HG03457 (cell line): Measurements from ENCODE around the gene PCNT.
"Not testable (repeated sequence)": the region's sequence is repeated elsewhere in the genome, so short reads cannot be mapped to it uniquely, and the experiment has no call there.

ENCODE experiments used
- ATAC-seq: cut with Tn5 transposase; IDR thresholded peaks from one replicate; pipeline ENCODE4 v1.9.1; 2021; ENCODE audit warnings: moderate number of reproducible peaks; ENCODE audit not compliant: unreplicated experiment

PCNT gene

DNA sequence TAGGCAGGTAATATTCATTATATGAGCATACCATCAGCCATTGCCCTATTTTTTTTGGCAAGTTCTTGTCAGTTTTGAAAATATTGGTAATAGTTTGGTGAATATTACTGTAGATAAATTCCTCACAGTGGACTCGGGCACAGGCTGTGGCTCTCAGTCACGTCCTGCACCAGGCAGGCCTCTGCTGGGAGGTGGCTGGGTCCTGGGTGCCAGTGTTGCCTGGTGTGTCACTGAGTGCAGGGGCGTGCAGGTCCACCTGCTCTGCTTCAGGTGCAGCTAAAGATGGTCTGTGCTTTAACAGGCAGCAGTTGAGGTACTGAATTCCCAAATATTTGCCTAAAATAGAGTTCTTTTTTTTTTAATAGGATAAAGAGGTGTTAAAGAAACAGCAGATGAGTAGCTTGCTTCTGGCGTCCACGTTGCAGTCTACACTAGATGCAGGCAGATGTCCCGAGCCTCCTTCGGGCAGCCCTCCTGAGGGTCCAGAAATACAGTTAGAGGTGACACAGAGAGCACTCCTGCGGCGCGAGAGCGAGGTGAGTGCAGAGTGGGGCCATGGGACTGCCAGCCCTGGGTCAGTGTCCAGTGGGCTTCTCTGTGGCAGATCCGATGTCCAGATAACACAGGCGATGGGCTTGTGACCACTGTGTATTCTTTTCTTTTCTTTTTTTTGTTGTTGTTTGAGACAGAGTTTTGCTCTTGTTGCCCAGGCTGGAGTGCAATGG lies 77.4 kb downstream of the PCNT start:
- ATAC-seq: no peak

- ATAC-seq: no peak
These were observed 78.5 kb downstream of the PCNT start for GRCh38 chr21:46402421-46402820.

- not testable (repeated sequence) for ATAC-seq
These were observed 79.4 kb downstream of the PCNT start for GRCh38 chr21:46403234-46403811.

DNA sequence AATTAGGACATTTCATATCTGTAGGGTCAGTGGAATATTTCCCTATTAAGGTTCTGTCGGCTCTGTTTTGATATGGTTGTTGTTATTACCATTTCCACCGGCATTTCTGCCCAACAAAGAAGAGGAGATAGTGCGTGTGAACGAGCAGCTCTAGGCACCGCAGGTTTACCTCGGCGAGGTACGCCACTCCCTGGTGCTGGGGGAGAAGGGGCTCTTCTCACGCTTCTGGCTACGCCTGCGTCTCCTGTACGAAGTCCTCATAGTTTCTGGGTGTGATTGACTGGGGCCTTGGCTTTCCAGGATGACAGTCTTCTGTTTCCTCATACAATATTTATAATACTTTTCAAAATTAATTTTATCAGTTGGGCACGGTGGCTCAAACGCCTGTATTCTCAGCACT lies 80.3 kb downstream of the PCNT start:
- ATAC-seq: no peak

DNA sequence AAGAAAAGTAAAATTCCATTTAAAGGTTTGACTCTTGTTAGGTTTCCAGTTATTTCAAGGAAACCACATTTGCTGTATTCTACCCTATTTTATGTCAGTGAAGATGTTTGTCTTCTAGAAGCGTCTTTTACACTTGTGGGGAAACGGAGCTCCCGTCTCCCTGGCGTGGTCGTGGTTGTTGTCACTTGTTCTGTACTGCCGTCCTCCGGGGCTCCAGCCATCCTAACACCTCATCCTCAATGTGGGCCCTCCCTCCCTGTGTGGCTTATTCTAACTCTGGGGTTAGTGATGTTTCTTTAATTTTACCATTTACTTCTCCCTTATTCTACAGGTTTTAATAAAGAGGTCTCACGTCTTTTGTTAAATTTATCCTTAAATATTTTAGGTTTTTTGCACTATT lies 82.0 kb downstream of the PCNT start:
- no peak for ATAC-seq

DNA sequence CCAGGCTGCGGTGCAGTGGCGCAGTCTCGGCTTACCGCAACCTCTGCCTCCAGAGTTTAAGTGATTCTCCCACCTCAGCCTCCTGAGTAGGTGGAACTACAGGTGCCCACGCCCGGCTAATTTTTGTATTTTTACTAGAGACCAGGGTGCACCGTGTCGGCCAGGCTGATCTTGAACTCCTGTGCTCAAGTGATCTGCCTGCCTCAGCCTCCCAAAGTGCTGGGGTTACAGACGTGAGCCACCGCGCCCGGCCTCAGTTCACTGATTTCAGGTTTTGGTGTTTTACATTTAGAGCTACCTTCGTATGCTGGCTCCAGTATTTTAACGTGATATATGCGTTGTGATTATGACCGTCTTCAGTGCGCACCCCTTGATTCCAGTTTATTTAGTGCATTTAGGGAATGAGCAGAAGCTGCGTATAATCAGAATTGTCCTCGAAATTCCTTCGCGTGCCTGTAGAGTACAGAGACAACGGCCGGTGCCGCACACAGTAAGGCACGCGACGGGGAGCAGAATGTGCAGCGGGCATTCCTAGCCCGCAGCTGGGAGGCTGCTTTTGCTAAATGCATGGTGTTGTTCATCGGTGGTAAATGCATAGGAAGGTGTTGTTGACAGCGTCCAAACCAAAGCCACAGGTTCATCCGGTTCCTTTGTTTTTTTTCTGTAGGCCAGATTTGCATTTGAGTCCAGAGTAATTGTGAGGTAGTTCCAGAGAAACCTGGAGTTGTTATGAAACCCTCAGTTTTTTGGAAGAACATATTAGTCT lies 85.9 kb downstream of the PCNT start:
- no peak for ATAC-seq

- ATAC-seq: no peak
These were observed 86.6 kb downstream of the PCNT start for GRCh38 chr21:46410516-46410915.

- no peak for ATAC-seq
These were observed 87.3 kb downstream of the PCNT start for GRCh38 chr21:46411236-46411635.

- no peak for ATAC-seq
These were observed 87.7 kb downstream of the PCNT start for GRCh38 chr21:46411691-46412090.

- no peak for ATAC-seq
These were observed 88.8 kb downstream of the PCNT start for GRCh38 chr21:46412521-46413364.

GRCh38 chr21:46413365-46413696 lies 89.4 kb downstream of the PCNT start:
- no peak for ATAC-seq

GRCh38 chr21:46414965-46415275 lies 91.0 kb downstream of the PCNT start:
- no peak for ATAC-seq

DNA sequence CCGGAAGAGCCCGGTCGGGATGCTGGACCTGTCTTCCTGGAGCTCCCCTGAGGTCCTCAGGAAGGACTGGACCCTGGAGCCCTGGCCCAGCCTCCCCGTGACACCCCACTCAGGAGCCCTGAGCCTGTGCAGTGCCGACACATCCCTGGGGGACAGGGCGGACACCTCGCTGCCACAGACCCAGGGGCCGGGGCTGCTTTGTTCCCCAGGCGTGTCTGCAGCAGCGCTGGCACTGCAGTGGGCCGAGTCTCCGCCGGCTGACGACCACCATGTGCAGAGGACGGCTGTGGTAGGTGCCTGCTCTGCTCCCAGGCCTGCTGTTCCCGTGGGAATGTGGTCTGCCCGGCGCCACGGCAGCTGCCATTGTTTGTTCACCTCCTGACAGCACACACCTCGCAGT lies 92.6 kb downstream of the PCNT start:
- ATAC-seq: no peak

- ATAC-seq: no peak
These were observed 94.5 kb downstream of the PCNT start for GRCh38 chr21:46418265-46418946.

GRCh38 chr21:46420241-46421190 lies 96.6 kb downstream of the PCNT start:
- ATAC-seq: no peak

- no peak for ATAC-seq
These were observed 97.3 kb downstream of the PCNT start for GRCh38 chr21:46421191-46421750.

DNA sequence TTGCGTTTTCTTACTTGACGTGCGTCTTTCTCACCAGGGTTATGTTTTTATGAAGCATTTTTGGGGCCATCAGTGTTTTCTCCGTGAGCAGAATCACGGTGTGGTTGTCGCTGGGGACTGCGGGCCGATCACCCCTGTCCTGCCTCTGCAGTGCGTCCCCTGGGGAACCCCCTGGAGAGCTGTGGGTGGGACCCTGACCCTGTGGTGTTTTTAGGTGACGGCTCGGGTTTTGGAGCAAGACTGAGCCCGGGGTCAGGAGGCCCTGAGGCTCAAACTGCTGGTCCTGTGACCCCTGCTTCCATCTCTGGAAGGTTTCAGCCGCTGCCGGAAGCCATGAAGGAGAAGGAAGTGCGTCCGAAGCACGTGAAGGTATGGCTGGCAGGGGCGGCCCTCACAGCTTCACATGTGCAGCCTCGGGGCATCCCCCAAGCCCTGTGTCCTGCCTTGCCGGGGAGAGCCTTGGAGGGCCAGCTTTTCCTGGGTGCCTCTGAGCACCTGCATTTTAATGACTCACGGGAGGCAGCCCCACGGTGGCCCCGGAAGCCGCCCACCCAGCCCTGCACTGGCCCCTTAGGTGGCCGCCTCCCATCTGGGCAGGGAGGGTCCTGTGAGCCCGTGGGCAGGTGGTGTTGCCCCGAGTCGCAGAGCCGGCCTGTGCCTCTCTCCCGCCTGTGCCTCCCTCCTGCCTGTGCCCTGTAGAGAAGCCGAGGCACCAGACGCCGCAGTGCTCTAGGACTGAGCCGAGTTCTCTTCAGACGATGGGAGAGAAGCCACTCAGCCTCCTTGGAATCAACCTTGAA lies 98.0 kb downstream of the PCNT start:
- no peak for ATAC-seq

DNA sequence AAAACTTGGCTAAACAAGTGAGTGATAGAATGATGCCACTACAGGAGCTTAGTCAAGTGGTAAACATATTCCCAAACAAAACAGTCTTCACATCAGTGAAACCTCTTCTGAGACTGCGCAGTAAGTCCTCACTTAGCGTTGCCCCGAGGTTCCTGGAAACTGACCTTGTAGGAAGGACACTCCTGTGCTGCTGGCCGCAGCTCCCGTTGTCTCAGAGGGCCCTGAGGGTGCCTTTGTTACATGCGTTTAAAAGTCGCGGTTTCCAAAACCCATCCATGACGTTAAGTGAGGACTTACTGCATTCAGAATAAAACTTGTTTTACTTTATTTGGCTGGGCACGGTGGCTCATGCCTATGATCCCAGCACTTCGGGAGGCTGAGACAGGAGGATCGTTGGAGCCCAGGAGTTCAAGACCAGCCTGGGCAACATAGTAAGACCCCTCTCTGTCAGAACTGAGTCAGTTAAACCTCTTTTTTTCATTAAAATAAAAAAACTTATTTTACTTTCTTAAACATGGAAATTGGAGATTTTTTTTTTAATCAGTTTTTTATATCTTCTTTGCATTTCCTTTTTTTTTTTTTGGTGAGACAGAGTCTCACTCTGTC lies 98.8 kb downstream of the PCNT start:
- no peak for ATAC-seq
